BJ (cell line): Measurements from ENCODE around the gene MMP15. TPM values are rescaled to one million over a fixed set of nuclear protein-coding genes. Genes with fewer than 3 reads are reported as not detected.
A peak's percentile ranks its signal among the peaks of the same experiment; 100 is the strongest.

Source experiments
- CTCF ChIA-PET: fragments of 350-600 bp; formaldehyde crosslinking; extraction: SDS; loops from one replicate; lab custom pipeline; 2021; ENCODE audit warnings: antibody characterized with exemption, inconsistent platforms; lab: Yijun Ruan, JAX
- POLR2A ChIA-PET: fragments of 300-600 bp; sonication (Branson Sonifier 250); formaldehyde crosslinking; extraction: SDS; loops from one replicate; lab custom pipeline; 2021; ENCODE audit warnings: antibody characterized with exemption; lab: Charles Lee
- DNase-seq: peaks from one replicate; pipeline ENCODE4 v3.0.0-alpha.2; 2011; ENCODE audit warnings: low read depth
- H3K27me3 ChIP-seq: 2 replicates; pipeline ENCODE4 v1.6.0; 2011; ENCODE audit warnings: low read length; ENCODE audit not compliant: control insufficient read depth, insufficient read depth
- H3K36me3 ChIP-seq: 2 replicates; pipeline ENCODE4 v1.5.1; 2011; ENCODE audit warnings: low read length; ENCODE audit not compliant: control insufficient read depth, insufficient read depth
- H3K4me3 ChIP-seq: 2 replicates; pipeline ENCODE4 v1.5.1; 2011; ENCODE audit warnings: low read depth, mild to moderate bottlenecking, control low read depth, low read length
- polyA plus RNA-seq: library from polyadenylated mRNA; depleted of rRNA; stranded (reverse); fragments of >200 nt; gene quantifications from 2 replicates; pipeline ENCODE4 v1.2.3, GENCODE V29; 2011
- TF ChIP-seq, protein P1 (sequence below): IDR thresholded peaks from 2 replicates; pipeline ENCODE4 v1.5.1; 2011; ENCODE audit warnings: low read depth, mild to moderate bottlenecking, control low read depth, inconsistent platforms, low read length, moderate library complexity; ENCODE audit not compliant: insufficient read depth

The MMP15 gene
- polyA plus RNA-seq, 1 experiment = 1.1 TPM

DNA sequence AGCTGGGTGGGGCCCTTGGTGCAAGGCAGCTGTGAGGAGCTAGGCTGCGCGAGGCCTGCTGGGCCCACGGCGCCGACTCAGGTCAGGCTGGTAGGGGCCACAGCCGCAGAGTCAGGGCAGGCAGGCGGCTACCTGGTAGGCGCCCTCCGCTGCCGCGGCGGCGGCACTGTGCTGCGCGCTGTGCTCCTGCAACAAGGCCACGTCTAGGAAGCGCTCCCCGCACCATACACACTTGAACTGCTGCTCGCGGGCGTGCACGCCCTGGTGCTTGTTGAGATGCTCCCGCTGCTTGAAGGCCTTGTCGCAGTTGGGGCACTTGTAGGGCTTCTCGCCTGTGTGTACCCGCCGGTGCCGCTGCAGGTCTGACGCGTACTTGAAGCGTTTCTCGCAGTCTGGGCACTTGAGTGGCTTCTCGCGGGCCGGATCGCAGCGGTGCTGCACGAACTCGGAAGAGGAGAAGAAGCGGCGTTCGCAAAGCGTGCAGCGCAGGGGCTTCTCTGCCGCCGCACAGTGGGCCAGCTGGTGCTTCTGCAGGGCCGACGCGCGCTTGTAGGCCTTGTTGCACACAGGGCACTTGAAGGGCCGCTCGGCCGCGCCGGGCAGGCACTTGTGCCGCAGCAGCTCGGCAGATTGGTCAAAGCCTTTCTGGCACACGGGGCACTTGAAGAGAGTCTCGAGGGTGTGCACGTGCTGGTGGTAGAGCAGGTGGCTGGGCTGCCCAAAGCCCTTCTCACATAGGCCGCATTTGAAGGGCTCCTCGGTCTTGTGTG lies 29.0 kb upstream of the MMP15 start:
- no peaks in the 10 kb centered on the region for H3K27me3 ChIP-seq
- ChIA-PET CTCF (interaction anchor here (0.6 to 6.5 kb wide), 2 partner anchors 13 to 91 kb away, joined by 3 to 63 read pairs; no protein-coding TSS in a partner anchor), POLR2A (no interaction called here)
- H3K4me3 ChIP-seq = no peak overlapping the region
- TF ChIP-seq, protein P1, sequence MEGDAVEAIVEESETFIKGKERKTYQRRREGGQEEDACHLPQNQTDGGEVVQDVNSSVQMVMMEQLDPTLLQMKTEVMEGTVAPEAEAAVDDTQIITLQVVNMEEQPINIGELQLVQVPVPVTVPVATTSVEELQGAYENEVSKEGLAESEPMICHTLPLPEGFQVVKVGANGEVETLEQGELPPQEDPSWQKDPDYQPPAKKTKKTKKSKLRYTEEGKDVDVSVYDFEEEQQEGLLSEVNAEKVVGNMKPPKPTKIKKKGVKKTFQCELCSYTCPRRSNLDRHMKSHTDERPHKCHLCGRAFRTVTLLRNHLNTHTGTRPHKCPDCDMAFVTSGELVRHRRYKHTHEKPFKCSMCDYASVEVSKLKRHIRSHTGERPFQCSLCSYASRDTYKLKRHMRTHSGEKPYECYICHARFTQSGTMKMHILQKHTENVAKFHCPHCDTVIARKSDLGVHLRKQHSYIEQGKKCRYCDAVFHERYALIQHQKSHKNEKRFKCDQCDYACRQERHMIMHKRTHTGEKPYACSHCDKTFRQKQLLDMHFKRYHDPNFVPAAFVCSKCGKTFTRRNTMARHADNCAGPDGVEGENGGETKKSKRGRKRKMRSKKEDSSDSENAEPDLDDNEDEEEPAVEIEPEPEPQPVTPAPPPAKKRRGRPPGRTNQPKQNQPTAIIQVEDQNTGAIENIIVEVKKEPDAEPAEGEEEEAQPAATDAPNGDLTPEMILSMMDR = no peak
- DNase-seq = no peak
- peaks cover 32% of the 10 kb centered on the region for H3K36me3 ChIP-seq

DNA sequence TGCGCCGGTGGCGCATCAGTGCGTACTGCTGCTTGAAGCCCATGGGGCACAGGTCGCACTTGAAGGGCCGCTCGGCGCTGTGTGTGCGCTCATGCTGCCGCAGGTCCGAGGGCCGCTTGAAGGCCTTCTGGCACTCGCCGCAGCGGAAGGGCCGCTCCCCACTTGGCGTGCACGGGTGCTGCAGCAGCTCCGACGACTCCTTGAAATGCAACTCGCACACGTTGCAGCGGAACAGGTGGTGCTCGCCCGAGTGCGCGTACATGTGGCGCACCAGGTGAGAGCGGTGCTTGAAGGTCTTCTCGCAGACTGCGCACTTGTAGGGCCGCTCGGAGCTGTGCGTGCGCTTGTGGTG lies 28.4 kb upstream of the MMP15 start:
- no peak for DNase-seq
- Histone ChIP-seq H3K36me3 (peaks cover 32% of the 10 kb centered on the region), H3K4me3 (no peak overlapping the region), H3K27me3 (no peaks in the 10 kb centered on the region)
- ChIA-PET CTCF (interaction anchor here (1.3 to 6.5 kb wide), 2 partner anchors 60 to 91 kb away, joined by 3 to 63 read pairs; no protein-coding TSS in a partner anchor), POLR2A (no interaction called here)
- TF ChIP-seq, protein P1 = no peak

DNA sequence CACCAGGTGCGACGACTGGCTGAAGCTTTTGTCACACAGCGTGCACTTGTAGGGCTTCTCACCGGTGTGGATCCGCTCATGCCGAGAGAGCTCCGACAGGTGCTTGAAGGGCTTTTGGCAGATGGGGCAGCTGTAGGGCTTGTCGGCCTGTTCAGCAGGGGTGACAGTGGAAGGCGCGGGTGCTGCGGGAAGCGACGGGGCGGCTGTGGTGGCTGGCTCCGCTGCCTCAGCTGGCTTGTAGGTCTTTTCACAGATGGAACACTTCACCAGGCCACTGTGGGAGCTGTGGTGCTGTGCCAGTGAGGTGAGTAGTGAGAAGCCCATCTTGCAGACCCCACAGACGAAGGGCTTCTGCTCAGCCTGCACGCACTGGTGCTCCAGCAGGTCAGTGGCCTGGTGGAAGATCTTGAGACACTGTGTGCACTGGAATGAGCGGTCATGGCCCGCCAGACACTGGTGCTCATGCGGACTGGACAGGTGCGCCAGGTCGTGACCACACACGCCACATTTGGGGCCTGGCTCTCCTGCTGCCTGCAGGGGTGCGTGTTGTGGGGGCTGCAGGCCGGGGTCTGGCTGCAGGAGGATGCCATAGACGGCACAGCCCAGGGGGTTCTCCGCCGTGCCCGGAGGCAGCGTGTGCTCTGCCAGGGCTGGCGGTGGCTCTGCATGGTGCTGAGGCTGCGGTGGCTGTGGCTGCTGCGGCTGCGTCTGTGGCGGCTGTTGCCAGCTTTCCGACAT lies 27.9 kb upstream of the MMP15 start:
- CTCF ChIA-PET = interaction anchor here (0.6 to 6.5 kb wide), 4 partner anchors 61 to 236 kb away, joined by 3 to 63 read pairs (median 30); no protein-coding TSS in a partner anchor
- Histone ChIP-seq H3K36me3 (peaks cover 32% of the 10 kb centered on the region), H3K4me3 (no peak overlapping the region), H3K27me3 (no peaks in the 10 kb centered on the region)
- POLR2A ChIA-PET = no interaction called here
- DNase-seq = no peak
- TF ChIP-seq, protein P1 = no peak

DNA sequence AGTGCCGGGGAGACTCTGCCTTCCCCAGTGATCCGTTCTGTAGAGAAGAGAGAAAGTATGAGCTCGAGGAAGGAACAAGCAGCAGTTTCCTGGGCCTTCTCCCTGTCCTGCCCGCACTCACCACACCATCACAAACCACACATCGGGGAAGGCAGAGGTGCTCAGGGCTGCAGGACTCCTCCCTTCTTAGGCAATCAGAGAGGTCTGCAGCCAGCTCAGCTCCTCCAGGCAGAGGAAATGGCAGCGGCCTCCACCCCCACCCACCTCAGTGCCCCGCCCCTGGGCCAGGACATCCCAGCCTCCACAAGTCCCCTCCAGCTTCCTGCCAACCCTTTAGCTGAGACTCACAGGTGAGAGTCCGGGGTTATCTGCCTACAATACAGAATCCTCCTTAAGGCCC lies 27.1 kb upstream of the MMP15 start:
- Histone ChIP-seq H3K36me3 (peaks cover 34% of the 10 kb centered on the region), H3K4me3 (no peak overlapping the region), H3K27me3 (no peaks in the 10 kb centered on the region)
- DNase-seq = no peak
- TF ChIP-seq, protein P1 = no peak
- POLR2A ChIA-PET = no interaction called here
- CTCF ChIA-PET = interaction anchor here (1.3 to 6.5 kb wide), 3 partner anchors 62 to 99 kb away, joined by 3 to 63 read pairs (median 57); no protein-coding TSS in a partner anchor

DNA sequence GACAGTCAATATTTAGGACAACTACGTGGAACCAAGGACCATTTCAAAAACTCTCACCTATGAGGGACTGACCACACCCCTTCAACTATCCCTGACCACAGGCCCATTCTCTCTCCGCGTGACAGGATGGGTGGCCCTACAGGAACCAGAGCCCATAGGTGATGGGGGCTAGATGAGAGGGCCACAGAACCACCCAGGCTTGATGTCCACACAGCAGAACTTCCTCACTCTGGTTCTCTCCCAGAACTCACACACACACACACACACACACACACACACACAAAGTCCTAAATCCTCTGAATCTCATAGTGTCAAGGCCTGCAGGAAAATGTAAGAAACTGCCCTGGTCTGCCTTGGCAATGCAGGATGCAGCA lies 26.6 kb upstream of the MMP15 start:
- CTCF ChIA-PET = interaction anchor here (1.2 to 6.5 kb wide), 3 partner anchors 12 to 99 kb away, joined by 3 to 63 read pairs (median 57); no protein-coding TSS in a partner anchor

More for the DNA sequence above, 26.6 kb upstream of the MMP15 start:
- POLR2A ChIA-PET = no interaction called here
- TF ChIP-seq, protein P1 = no peak
- Histone ChIP-seq H3K27me3 (no peaks in the 10 kb centered on the region), H3K4me3 (peak overlapping the region; percentile 72; the same call in 1 of the 2 replicates), H3K36me3 (peaks cover 33% of the 10 kb centered on the region)
- no peak for DNase-seq
